Erythroblast (primary cell): Measurements from ENCODE around the gene ZSCAN16.

Source experiments
- GATA1 ChIP-seq: IDR thresholded peaks from 2 replicates; pipeline ENCODE4 v1.6.1; 2011; ENCODE audit warnings: low read depth, mild to moderate bottlenecking, control low read depth, low read length, moderate library complexity
- POLR2A ChIP-seq: IDR thresholded peaks from 2 replicates; pipeline ENCODE4 v1.6.1; 2011; ENCODE audit warnings: mild to moderate bottlenecking, low read length

DNA sequence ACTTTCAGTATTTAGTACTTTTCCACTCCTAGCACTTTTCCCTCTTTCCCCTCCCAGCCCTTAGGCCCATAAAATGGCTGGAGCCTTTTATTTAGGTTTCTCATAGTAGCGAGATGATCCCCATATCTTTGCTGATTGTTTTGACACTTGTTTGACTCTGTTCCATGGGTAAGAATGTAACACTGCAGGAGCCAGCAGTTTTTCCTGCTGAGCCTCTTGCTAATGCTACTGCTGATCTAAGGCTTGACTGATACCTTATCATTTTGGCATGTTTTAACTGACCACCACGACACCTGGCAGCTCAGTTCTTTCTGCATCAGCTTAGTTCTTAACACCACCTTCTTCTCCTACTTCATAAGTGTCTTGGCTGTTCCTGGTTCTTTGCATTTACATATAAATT, 46.9 kb downstream of the ZSCAN16 start:
- no peak for TF ChIP-seq POLR2A
- no peak for TF ChIP-seq GATA1
